HG02885 (cell line): ENCODE results near the gene FATE1.
"Not testable (repeated sequence)": the region's sequence is repeated elsewhere in the genome, so short reads cannot be mapped to it uniquely, and the experiment has no call there.

ENCODE experiments used
- ATAC-seq: cut with Tn5 transposase; IDR thresholded peaks from one replicate; pipeline ENCODE4 v1.9.1; 2021; ENCODE audit warnings: mild to moderate bottlenecking; ENCODE audit not compliant: unreplicated experiment, poor library complexity

The FATE1 gene, protein sequence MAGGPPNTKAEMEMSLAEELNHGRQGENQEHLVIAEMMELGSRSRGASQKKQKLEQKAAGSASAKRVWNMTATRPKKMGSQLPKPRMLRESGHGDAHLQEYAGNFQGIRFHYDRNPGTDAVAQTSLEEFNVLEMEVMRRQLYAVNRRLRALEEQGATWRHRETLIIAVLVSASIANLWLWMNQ

DNA sequence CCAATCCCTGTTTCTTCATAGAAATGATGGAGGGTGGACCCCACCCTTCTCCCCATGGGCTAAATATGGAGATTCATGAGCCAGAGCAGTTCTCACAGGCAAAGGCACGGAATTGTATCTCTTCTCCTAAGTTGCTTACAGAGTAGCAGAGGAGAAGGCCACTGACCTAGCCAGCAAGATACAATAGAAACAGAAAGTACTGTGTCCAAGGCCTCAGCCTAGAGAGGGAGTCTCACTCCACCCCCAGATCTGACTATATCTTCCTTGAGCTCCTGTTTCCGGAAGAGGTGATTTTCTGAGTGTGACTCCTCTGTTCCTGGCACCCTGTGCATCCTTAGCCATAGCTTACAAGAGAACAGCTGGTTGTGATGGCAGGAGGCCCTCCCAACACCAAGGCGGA lies at the start of gene FATE1:
FATE1 (plus strand) TSS at position 284 of the 400 bp plus-strand sequence; CDS start at position 369, 85 bp downstream.
- ATAC-seq, result no peak

DNA sequence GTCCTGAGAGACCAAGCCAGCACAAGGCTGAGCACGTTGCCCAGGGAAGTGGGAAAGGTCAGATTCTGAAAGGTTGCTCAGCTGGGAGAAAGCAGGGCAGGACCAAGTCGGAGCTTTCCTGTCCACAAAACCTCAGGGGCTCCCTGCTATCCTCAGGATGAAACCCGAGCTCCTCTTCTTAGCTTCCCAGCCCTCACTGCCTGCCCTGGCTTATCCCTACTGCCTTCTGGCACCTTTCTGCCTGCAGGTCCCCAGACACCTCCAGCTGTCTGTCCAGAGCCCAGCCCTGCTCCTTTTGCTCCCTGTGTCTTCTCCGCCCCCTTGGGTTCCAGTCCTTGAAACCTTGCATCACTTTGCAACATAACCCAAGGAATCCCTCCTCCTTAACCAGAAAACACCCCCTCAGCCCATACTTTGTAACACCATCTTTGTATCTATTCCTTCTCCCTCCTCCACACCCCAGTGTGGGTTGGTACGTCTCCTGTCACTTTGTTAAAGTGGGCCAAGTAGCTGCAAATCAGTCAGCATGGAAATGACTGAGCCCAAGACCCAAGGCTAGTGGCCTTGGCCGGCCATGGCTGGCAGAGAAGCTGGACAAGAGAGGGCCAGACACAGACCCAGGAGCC lies 40.6 kb upstream of the FATE1 start:
- no peak for ATAC-seq

DNA sequence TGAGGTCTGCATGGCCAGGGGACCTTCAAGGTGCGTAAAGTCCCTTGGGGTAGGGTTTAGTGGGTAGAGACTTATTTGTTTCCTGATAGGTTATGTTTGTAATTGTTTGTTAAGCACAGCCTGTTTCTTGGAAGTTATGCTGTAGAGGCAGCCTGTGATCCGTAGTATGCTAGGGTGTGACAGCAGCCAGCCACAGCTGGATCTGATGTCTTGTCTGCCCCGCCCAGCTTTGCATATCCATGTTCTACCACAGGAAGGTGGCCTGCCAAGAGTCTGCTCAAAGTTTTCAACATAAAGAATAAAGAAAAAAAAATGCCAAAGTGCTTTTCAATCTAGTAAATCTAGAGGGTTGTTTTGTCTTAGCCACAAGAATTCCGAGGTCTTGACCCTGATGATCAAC lies 39.6 kb upstream of the FATE1 start:
- ATAC-seq, result no peak

DNA sequence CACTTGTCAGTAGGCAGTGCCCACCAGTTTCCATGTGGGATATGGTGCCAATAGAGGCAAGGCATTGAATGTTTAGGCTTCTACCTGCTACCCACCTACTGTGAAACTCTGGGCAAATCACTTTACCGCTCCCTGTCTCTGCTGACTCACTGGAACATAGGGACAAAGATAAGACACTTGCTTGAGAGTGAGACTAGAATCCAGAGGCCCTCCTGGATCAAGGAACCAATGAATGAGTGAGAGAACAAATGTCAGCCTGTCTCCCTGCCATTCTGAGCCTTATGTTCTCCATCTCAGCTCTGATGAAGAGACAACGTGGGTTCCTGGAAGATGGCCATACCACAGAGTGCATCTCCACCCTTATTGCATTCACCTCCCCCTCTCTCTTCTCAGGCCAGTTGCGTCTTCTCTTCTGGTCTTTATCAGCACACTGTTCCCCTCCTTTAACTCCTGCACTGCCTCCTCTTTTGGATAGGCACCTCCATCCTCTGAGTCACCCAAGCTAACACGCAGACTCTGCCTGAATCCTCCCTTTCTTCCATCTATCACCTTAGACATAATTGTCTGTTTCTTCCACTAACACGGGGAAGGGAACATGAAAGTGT lies 35.9 kb upstream of the FATE1 start:
- no peak for ATAC-seq

DNA sequence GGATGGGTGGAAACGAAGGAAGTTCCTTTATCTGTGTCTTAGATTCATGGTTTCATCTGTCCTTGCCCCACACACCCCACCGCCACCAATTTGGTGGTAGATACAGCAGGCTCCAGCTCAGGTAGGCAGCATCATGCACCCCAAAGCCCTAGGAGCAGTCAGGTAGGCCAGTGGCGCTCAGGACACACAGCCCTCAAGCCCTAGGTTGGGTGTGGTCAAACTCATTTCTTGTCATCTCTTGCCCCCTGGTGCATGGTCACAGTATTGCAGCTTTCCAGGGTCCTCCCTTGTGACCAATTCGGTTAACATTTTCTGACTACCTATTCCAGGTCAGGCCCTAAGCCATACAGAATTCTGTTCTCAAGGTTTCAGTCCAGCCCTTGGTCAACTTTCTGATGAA lies 35.0 kb upstream of the FATE1 start:
- peak; percentile 92 for ATAC-seq

DNA sequence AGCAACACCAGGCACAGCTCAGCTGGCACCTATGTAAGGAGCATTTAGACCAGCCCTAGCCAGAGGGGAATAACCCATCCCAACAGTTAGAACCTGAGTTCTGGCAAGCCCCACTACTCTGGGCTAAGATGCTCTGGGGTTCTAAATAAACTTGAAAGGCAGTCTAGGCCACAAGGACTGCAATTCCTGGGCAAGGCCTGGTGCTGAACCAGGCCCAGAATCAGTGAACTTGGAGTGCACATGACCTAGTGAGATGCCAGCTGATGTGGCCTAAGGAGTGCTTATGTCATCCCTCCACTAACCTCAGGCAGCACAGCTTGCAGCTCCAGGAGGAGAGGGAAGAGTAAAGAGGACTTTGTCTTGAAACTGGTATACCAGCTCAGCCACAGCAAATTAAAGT lies 28.2 kb upstream of the FATE1 start:
- no peak for ATAC-seq

DNA sequence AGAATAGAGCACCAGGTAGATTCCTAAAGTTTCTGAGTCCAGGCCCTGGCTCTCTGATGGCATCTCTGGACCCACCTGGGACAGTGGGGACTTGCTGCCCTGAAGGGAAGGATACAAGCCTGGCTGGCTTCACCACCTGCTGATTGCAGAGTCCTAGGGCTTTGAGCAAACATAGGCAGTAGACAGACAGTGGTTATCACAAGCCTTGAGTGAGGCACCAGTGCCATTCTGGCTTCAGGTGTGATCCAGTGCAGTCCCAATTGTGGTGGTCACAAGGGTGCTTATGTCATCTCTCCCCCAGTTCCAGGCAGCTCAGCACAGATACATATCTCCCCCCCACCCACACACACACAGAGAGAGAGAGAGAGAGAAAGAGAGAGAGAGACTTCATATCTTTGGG lies 27.1 kb upstream of the FATE1 start:
- ATAC-seq, result no peak

DNA sequence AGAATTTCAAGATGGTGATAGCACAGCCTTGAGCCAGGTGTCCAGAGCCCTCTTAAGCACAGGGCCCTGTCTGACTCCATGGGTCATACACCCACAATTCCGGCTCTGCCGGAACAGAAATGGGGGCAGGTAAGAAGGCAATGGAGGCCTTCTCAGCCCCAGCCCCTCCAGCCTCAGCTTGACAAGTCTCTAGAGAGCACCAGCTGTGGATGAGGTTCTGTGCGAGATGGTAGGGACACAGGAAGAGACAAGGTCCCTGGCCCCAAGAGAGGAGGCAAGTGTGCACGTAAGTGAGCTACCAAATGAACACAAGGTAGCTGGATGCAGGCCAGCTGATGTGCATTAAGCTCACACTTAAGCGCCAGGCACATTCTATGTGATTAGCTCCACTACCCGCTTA lies 23.0 kb upstream of the FATE1 start:
- no peak for ATAC-seq

DNA sequence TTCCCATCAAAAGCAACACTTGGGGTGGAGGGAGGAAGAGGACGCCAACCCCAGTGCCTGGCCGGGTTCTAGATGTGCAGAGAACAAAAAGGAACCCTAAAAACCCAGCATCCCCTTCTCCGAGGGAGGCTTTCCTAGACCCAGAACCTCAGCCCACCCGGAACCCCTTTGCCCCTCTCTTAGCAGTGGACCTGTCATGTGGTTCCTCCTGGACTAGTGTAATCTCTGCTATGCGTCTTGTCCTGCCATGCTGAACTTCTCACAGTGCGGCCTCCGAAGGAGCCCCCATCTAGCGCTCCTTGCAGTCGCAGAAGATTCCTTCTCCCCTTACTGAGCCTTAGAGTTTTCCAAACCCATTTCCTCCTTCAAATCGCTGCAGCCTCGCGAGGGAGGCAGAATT lies 21.7 kb upstream of the FATE1 start:
- ATAC-seq, result no peak

DNA sequence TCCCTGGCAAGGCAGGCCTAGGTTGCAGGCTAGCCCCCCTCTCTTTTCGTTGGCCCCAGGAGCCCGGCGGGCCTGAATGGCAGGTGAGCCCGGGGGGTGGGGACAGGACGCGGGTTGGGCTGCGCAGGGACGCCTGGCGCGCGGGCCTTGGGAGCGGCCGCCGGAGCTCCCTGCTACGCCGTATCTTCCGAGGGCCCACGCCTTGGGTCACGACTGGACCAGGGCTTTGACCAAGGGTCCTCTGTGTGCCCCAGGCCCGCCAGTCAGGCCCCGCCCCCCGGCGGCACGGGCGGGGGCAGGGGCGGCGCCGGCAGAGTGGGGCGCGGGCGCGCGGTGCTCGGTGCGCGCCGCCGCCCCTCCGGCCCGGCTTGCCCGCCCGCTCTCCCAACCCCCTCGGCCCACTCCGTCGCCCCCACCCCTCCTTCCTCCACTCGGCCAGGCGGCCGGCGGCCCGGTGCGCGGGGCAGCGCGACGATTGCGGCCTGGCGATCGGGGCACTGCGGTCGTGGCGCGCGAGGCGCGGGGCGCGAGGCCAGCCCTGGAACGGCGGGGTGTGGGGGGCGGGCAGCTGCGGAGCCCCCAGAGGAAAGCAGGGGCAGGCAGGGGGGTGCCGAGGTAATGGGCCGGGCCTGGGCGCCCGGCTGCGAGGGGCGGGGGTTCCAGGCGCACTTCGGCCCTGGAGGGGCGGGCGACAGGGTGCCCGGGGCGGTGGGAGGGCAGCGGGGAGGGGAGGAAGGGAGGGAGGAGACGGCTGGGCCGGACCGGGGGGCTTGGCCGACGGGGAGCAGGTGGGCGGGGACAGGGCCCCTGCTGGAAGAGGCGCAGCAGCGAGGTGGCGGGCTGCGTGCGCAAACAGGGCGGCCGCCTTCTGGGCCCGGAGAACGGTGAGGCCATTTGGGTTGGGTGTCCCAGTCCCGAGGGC lies 20.9 kb upstream of the FATE1 start, which contains the start of gene PRRG3:
PRRG3 (plus strand) TSS at position 798 of the 922 bp plus-strand sequence. CDS start 3,357 bp downstream, outside the sequence.
- no peak for ATAC-seq

DNA sequence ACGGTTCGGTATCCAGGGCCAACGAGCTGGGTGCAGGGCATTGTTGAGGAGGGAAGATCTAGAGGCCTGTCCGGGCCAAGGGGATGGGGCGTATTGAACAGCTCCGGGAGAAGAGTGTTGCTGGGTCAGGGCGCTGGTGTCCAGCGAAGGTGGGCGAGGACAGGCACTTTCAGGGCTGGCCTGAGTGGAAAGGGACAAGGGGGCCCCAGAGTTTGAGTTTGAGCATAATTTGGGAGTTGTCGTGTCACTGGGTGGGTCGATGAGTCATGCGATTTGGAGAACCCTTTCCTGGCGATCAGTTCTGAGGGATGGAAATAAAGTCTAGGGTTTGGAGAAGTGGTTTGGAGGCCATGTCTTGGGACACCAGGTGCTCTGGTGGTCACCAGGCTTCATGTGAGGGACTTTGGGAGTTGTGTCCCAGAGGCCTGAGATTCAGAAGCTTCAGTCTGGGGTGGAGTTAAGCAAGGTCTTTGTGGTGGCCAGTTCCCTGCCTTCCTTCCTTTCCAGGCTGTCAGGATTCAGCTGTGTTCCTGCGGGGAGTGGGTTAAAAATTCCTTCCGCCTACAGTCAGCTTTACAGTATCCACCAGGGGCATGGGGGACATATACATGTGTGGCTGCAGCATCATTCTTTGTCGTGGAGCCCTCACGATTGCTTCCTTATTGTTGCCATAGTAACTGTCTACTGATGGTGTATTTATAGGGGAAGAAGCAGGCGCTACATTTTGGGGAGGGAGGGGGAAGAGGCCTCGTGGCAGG lies 20.1 kb upstream of the FATE1 start:
- no peak for ATAC-seq

DNA sequence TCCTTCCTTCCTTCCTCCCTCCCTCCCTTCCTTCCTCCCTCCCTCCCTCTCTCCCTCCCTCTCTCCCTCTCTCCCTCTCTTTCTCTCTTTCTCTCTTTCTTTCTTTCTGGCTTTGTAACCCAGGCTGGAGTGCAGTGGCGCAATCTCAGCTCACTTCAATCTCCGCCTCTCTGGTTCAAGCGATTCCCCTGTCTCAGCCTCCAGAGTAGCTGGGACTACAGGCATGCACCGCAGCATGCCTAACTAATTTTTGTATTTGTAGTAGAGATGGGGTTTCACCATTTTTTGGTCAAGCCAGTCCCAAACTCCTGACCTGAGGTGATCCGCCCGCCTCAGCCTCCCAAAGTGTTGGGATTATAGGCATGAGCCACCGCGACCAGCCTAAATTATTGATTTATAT lies 18.8 kb upstream of the FATE1 start:
- not testable (repeated sequence) for ATAC-seq

DNA sequence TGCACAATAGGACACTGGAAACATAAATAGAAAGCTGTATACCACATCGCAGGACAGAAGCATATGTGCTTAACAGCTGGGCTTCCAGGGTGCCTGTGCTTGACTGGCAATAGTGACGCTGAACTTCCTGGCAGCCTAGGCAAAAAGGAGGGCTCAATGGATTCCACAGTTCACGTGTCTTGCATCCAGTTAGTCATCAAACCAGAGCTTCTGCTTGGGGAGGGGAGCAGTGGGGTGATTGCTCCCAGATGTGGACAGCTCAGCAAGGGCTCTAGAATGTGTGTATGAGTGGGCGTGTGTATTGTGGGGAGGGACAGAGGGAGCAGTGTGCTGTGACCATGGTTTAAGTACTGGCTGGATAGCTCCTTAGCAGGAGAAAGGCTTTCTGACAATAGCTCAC lies 18.3 kb upstream of the FATE1 start:
- ATAC-seq, result no peak

DNA sequence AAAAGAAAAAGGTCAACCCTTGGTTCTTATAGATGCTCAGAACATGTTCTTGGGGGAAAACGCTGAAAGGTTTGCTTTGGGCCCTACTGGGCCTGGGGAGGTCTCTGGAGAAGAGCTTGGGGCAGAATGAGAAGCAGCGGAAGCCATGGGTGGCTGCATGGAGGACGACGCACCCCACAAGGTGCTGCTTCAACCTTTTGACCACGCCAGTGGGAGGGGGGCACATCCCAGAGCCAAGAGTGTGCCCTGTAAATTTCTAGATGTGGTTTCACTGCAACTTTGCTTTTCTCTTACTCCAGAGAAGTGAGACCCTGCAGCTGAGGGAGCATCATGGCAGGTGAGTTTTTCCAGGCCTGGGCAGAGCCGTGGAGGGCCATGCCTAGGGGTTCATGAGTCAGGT lies 17.4 kb upstream of the FATE1 start:
- ATAC-seq, result no peak

DNA sequence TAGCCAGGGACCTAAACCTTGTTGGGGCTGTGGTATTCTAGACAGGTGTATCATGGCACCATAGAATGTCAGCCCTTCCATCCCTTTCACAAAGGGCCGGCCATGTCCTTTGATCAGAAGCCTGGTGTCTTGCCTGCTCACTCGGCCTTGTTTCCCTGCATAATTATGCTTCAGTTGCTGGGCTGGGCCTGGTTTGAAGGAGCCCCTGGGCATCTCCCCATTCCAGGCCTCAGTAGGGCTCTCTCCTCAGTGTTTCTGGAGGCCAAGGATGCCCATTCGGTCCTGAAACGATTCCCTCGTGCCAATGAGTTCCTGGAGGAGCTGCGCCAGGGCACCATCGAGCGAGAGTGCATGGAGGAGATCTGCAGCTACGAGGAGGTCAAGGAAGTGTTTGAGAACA lies 16.1 kb upstream of the FATE1 start:
- ATAC-seq, result no peak

DNA sequence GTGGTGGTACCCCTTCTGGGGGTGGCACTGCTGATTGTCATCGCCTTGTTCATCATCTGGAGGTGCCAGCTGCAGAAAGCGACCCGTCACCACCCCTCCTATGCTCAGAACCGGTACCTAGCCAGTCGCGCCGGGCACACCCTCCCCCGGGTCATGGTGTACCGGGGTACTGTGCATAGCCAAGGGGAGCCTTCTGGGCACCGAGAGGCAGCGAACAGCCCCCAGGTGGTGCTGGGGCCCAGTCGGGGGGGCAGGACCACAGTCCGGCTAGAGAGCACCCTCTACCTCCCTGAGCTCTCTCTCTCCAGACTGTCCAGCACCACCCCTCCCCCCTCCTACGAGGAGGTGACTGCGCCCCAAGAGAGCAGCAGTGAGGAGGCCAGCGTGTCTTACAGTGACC lies 15.3 kb upstream of the FATE1 start:
- no peak for ATAC-seq

DNA sequence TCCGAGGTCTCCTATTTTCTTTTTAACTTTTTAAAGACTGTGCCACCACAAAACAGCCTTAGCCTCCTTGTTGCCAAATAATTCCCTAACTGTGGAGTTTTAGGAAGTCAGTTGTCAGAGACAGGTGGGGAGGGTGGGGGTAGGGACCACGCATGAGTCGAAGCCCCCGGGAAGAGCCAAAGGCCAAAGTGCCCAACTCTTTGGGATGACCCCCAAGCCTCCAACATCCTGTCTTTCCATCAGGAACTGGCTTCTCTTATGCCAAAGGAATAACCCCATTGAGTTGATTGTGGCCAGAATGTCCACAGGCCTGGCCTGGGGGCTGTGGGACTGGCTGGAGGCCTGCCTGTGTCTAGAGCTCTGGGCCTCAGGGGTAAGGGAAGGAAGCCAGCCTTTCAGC lies 14.8 kb upstream of the FATE1 start:
- no peak for ATAC-seq

DNA sequence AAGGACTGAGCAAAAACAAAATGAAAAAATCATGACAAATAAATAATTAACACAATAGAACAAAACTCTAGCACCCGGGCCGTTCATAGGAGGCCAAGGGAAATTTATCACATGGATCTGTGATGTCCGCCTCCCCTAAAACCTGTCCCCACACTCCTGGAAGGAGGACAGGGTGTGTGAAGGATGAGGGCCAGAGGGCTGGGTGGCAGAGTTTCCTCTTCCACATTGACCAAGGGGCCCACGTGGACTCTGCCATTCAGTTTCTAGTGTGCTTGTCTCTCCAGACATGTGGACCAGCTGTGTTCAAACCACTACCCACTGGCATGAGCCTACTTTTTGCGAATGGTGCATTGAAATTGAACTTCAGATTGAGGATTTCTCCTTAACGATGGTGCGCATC lies 14.3 kb upstream of the FATE1 start:
- no peak for ATAC-seq

DNA sequence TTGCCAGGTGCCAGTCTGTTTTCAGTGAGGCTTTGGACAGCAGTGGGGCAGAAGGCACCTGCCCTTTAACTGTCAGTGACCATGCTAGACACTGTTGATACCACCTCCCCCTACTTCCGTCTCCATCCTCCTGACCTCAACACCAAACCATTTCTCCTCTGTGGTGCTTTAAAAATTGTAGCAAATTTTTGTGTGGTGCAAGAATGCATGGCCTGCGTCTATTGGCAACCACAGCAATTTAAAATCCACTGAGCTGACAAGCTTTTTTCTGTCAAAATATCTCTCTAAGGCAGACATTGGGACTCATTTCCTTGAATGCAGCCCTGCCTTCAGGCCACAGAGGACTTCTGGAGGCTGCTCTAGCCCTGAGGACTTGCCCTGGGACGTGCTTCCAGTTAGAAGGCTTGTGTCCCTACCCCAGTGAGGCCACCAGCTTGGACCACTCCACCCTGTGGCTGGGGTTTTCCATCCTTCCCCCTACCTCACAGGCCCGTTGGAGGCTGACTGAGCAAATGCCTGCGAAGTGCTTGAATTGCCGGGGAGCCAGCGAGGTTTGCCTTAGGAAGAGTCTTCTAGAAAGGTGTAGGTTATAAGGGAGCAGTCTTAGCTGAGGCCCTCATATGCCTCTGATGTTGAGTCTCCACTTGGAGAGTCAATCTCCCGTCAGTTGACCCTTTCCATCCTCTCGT lies 13.7 kb upstream of the FATE1 start:
- ATAC-seq, result no peak
